SK-N-SH (cell line): Measurements from ENCODE around the gene ITGA8.

ENCODE experiments used
- CTCF ChIP-seq: fragments of 200-600 bp; sonication (generic); IDR thresholded peaks from 2 replicates; pipeline ENCODE4 v1.6.1; 2017; ENCODE audit warnings: antibody characterized with exemption, mild to moderate bottlenecking, moderate library complexity
- EP300 ChIP-seq, 2 experiments: IDR thresholded peaks; 2 replicates each; pipeline versions ENCODE4 v1.4.0 to v1.6.1; 2012; ENCODE audit warnings: borderline replicate concordance in 1 of 2, low read depth in 1 of 2, low read length in 1 of 2
- EZH2phosphoT487 ChIP-seq: fragments of 200-600 bp; sonication (generic); IDR thresholded peaks from 2 replicates; pipeline ENCODE4 v1.6.1; 2017; ENCODE audit warnings: low read depth, mixed run types, mild to moderate bottlenecking, antibody characterized with exemption, moderate library complexity, borderline replicate concordance
- FOXJ3 ChIP-seq: sonication (generic); formaldehyde crosslinking; IDR thresholded peaks from 2 replicates; pipeline ENCODE4 v1.5.1; 2020; ENCODE audit warnings: mild to moderate bottlenecking, missing genetic modification reagents
- GABPA ChIP-seq: IDR thresholded peaks from 2 replicates; pipeline ENCODE4 v1.4.0; 2012; ENCODE audit warnings: low read depth, mild to moderate bottlenecking
- JUND ChIP-seq: IDR thresholded peaks from 2 replicates; pipeline ENCODE4 v1.4.0; 2012
- MAX ChIP-seq: IDR thresholded peaks from 2 replicates; pipeline ENCODE4 v1.4.0; 2012; ENCODE audit warnings: low read depth
- PBX3 ChIP-seq: IDR thresholded peaks from 2 replicates; pipeline ENCODE4; 2012
- POLR2AphosphoS5 ChIP-seq: IDR thresholded peaks from 2 replicates; pipeline ENCODE4 v1.6.1; 2012; ENCODE audit warnings: low read depth, low read length
- SIN3A ChIP-seq: IDR thresholded peaks from 2 replicates; pipeline ENCODE4 v1.6.1; 2012; ENCODE audit warnings: low read depth, mild to moderate bottlenecking, low read length, moderate library complexity, borderline replicate concordance
- TAF1 ChIP-seq: IDR thresholded peaks from 2 replicates; pipeline ENCODE4 v1.6.1; 2012; ENCODE audit warnings: low read depth, mild to moderate bottlenecking, low read length, moderate library complexity, borderline replicate concordance
- TEAD4 ChIP-seq: IDR thresholded peaks from 2 replicates; pipeline ENCODE4 v1.4.0; 2012; ENCODE audit warnings: mild to moderate bottlenecking, borderline replicate concordance; ENCODE audit not compliant: insufficient read depth
- USF2 ChIP-seq: fragments of 150-350 bp; IDR thresholded peaks from 2 replicates; pipeline ENCODE4 v1.6.1; 2017; ENCODE audit warnings: antibody characterized with exemption, low read length, low read depth, borderline replicate concordance

GRCh38 chr10:15504101-15504840 is 215.5 kb downstream of the ITGA8 start:
- TF ChIP-seq CTCF (no peak), GABPA (no peak), JUND (no peak), EZH2phosphoT487 (no peak), TEAD4 (no peak), SIN3A (no peak), FOXJ3 (CRISPR knock-in tag) (no peak), PBX3 (no peak), MAX (no peak), USF2 (no peak), POLR2AphosphoS5 (no peak), EP300 (IDR thresholded peaks at IDR 0.05; ENCODE audit: borderline replicate concordance in 1 of 2, low read depth in 1 of 2, low read length in 1 of 2) (no peak), TAF1 (no peak)
